ENCODE results near the gene UBE2B.

UBE2B gene

GRCh38 chr5:134383980-134384697, 12.8 kb downstream of the UBE2B start:
- Histone ChIP-seq H3K4me3 (no peak overlapping the region), H3K27ac (no peak overlapping the region)
- no peak for TF ChIP-seq CTCF (IDR thresholded peaks at IDR 0.05)
- no peak for DNase-seq (ENCODE audit: low spot score)

GRCh38 chr5:134387443-134387842, 16.1 kb downstream of the UBE2B start:
- no peak for TF ChIP-seq CTCF (IDR thresholded peaks at IDR 0.05)
- DNase-seq (ENCODE audit: low spot score), result no peak
- no peak overlapping the region for H3K27ac ChIP-seq
- H3K4me3 ChIP-seq, result no peak overlapping the region

- Histone ChIP-seq H3K4me3 (no peak overlapping the region), H3K27ac (no peak overlapping the region)
- DNase-seq (ENCODE audit: low spot score), result no peak
- no peak for TF ChIP-seq CTCF (IDR thresholded peaks at IDR 0.05)
Observed at GRCh38 chr5:134392301-134392700, 20.9 kb downstream of the UBE2B start.

GRCh38 chr5:134394932-134395331, 23.6 kb downstream of the UBE2B start:
- H3K4me3 ChIP-seq, result no peak overlapping the region
- no peak for DNase-seq (ENCODE audit: low spot score)
- TF ChIP-seq CTCF (IDR thresholded peaks at IDR 0.05), result no peak
- no peak overlapping the region for H3K27ac ChIP-seq

GRCh38 chr5:134396274-134396673, 24.9 kb downstream of the UBE2B start:
- no peak for TF ChIP-seq CTCF (IDR thresholded peaks at IDR 0.05)
- no peak overlapping the region for H3K4me3 ChIP-seq

DNA sequence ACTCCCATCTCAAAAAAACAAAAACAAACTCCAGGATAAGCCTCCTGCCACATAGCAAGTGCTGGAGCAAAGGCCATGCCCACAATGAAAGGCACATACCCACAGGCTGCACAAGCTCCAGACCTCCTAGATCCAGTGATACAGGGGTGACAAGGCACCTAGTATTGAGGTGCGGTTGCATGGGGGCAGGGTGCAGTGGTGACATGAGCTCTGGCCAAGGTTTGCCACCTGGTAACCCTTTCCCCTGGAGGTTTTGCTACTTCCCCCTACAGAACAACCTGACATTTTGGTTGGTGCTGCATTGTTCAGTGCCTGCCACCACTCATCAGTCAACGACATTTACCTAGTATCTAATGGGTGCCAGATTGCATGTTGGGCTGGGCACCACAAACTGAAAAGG, 25.8 kb downstream of the UBE2B start:
- no peak overlapping the region for H3K27ac ChIP-seq
- no peak for TF ChIP-seq CTCF (IDR thresholded peaks at IDR 0.05)
- no peak for DNase-seq (ENCODE audit: low spot score)
- no peak overlapping the region for H3K4me3 ChIP-seq

More at GRCh38 chr5:134396274-134396673, 24.9 kb downstream of the UBE2B start:
- H3K27ac ChIP-seq, result no peak overlapping the region
- no peak for DNase-seq (ENCODE audit: low spot score)

DNA sequence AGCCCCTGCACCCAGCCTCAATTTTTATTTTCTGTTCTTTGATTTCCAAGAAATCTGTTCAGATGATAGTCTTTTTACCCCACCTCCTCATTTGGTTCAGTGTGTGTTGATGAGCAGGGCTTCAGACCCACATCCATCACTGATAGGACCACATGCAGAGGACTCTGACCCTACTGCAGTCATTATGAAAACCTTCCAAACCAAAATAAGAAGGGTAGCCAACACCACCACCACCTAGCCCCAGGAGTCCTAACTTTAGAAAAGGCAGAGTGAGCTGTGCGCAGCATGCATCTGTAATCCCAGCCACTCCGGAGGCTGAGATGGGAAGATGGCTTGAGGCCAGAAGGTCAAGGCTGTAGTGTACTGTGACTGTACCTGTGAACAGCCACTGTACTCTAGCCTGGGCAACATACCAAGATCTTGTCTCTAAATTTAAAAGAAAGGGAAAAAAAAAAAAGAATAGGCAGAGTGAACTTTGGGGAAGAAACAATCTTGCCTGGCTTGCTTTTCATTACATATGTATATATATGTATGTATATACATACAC, 27.3 kb downstream of the UBE2B start:
- no peak overlapping the region for H3K27ac ChIP-seq
- no peak for TF ChIP-seq CTCF (IDR thresholded peaks at IDR 0.05)
- H3K4me3 ChIP-seq, result no peak overlapping the region
- DNase-seq (ENCODE audit: low spot score), result no peak

All from coronary artery (tissue), 2 donors.